Measurements from ENCODE around the gene SLC35F3.

GRCh38 chr1:234093107-234093506, 188.6 kb downstream of the SLC35F3 start:
- TF ChIP-seq CTCF (IDR thresholded peaks at IDR 0.05; ENCODE audit: poor library complexity) (no peak), EZH2 (IDR thresholded peaks at IDR 0.05; ENCODE audit: borderline replicate concordance) (no peak)
